Omental fat pad (tissue), 4 donors: ENCODE data around the gene GALNT4. TPM values are rescaled to one million over a fixed set of nuclear protein-coding genes. Genes with fewer than 3 reads are reported as not detected.

ENCODE experiments used
- ATAC-seq: fragments of 150-250 bp; one replicate; pipeline ENCODE4 v1.9.1; 2016; ENCODE audit warnings: mild to moderate bottlenecking, moderate library complexity; ENCODE audit not compliant: low FRiP score
- DNase-seq: peaks from one replicate; pipeline ENCODE4 v3.0.0-alpha.2; 2019; ENCODE audit warnings: low spot score
- total RNA-seq, 4 donors: library from RNA; depleted of rRNA; stranded (reverse); fragments of >200 nt; gene quantifications; one replicate each; pipeline ENCODE4 v1.1.0, GENCODE V29; 2016
- TF ChIP-seq, protein P1 (sequence below), 3 donors: fragments of 450-650 bp; IDR thresholded peaks; one replicate each; pipeline ENCODE4 v1.5.1; 2016 to 2017; ENCODE audit warnings: antibody characterized with exemption in 3 of 3, mild to moderate bottlenecking in 3 of 3, moderate library complexity in 2 of 3

The GALNT4 gene
- total RNA-seq, 4 donors from 2014 or later = 7.5 to 16.6 (median 9.8) TPM

DNA sequence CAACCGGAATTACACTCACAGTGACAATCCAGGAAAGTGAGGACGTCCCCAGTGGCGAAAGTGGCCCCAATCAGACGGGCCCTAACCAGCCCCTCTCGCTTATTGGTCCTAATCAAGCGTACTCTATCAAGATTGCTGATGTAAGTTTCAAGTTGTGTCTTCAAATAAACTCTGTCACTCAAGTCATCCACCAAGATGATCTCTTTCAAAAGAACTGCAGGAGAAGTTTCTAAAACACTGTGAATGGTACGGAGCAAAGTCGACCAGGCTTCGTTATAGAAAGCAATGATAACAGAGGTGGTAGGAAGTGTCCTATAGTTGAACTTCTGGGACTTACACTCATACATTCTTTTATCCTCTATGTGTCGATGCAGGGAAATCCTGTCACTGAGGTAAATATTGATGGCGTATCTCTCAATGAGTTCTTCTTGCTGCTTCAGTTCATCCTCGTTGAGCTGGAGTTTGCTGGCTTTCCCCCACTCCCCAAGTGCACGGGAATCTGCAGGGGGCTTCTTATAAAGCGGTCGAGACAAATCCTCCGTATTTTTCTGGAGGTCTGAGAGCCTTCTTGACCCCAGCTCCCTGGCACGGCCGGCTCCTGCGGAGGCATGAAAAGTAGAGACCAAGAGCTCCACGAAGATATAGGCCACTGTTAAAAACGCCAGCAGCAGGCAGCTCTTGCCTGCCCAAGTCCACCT is 604 bp downstream of the GALNT4 start:
- ATAC-seq (no peak), DNase-seq (no peak)
- TF ChIP-seq, protein P1, sequence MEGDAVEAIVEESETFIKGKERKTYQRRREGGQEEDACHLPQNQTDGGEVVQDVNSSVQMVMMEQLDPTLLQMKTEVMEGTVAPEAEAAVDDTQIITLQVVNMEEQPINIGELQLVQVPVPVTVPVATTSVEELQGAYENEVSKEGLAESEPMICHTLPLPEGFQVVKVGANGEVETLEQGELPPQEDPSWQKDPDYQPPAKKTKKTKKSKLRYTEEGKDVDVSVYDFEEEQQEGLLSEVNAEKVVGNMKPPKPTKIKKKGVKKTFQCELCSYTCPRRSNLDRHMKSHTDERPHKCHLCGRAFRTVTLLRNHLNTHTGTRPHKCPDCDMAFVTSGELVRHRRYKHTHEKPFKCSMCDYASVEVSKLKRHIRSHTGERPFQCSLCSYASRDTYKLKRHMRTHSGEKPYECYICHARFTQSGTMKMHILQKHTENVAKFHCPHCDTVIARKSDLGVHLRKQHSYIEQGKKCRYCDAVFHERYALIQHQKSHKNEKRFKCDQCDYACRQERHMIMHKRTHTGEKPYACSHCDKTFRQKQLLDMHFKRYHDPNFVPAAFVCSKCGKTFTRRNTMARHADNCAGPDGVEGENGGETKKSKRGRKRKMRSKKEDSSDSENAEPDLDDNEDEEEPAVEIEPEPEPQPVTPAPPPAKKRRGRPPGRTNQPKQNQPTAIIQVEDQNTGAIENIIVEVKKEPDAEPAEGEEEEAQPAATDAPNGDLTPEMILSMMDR (IDR thresholded peaks at IDR 0.05) = no peak

GRCh38 chr12:89523393-89523792 is 1.2 kb downstream of the GALNT4 start:
- DNase-seq (no peak), ATAC-seq (no peak)
- TF ChIP-seq, protein P1 (IDR thresholded peaks at IDR 0.05) = no peak

- DNase-seq = no peak
These were observed 3.0 kb downstream of the GALNT4 start for GRCh38 chr12:89521364-89522223.

GRCh38 chr12:89517720-89518119 is 6.9 kb downstream of the GALNT4 start:
- ATAC-seq = no peak
- TF ChIP-seq, protein P1 (IDR thresholded peaks at IDR 0.05) = no peak
- no peak for DNase-seq

More at GRCh38 chr12:89521364-89522223, 3.0 kb downstream of the GALNT4 start:
- no peak for ATAC-seq
- TF ChIP-seq, protein P1 (IDR thresholded peaks at IDR 0.05) = no peak

- no peak for ATAC-seq
- TF ChIP-seq, protein P1 (IDR thresholded peaks at IDR 0.05) = no peak
- no peak for DNase-seq
These were observed 8.0 kb downstream of the GALNT4 start for GRCh38 chr12:89516633-89517032.

GRCh38 chr12:89514751-89515150 is 9.8 kb downstream of the GALNT4 start:
- DNase-seq (no peak), ATAC-seq (no peak)
- TF ChIP-seq, protein P1 (IDR thresholded peaks at IDR 0.05) = no peak
